ENCODE data around the gene TPM4.

- TF ChIP-seq POLR2A (IDR thresholded peaks at IDR 0.05; ENCODE audit: low read length): no peak
- no peak for TF ChIP-seq GATA1 (IDR thresholded peaks at IDR 0.05; ENCODE audit: low read depth, low read length)
These were observed 9.6 kb upstream of the TPM4 start for GRCh38 chr19:16066611-16067104.
